ENCODE results near the gene WDR45B.
A peak's percentile ranks its signal among the peaks of the same experiment; 100 is the strongest.
"Not testable (repeated sequence)": the region's sequence is repeated elsewhere in the genome, so short reads cannot be mapped to it uniquely, and the experiment has no call there.

Gene WDR45B

GRCh38 chr17:82598256-82599119, 49.8 kb downstream of the WDR45B start:
- no peak for DNase-seq

- DNase-seq, result no peak
These were observed 51.2 kb downstream of the WDR45B start for GRCh38 chr17:82596837-82597672.

- DNase-seq, result no peak
These were observed 51.9 kb downstream of the WDR45B start for GRCh38 chr17:82596296-82596695.

- DNase-seq, result no peak
These were observed 52.4 kb downstream of the WDR45B start for GRCh38 chr17:82595893-82596292.

- DNase-seq, result no peak
These were observed 53.7 kb downstream of the WDR45B start for GRCh38 chr17:82594571-82594970.

DNA sequence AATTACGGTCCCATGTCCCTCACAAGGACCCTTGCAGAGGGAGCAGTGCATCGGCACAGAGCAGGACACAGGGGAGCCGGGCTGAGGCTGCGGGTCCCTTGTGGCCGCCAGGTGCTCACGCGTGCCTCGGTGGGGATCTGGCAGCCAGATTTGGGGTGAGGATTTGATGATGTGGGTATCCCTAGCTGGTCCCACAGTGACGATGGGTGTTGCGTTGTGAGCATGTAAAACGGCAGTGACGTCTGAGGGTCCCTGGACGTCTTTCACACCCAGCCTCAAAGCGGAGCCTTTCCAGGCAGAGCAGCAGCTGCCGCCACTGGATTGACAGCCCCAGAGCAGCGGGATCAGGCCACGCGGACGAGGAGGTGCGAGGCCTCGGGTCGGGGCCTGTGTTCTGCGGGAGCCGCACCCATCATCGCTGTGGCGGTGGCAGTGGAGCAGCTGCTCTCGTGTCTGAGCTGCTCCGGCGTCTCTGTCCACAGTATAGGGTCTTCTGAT, 54.6 kb downstream of the WDR45B start:
- no peak for DNase-seq

DNA sequence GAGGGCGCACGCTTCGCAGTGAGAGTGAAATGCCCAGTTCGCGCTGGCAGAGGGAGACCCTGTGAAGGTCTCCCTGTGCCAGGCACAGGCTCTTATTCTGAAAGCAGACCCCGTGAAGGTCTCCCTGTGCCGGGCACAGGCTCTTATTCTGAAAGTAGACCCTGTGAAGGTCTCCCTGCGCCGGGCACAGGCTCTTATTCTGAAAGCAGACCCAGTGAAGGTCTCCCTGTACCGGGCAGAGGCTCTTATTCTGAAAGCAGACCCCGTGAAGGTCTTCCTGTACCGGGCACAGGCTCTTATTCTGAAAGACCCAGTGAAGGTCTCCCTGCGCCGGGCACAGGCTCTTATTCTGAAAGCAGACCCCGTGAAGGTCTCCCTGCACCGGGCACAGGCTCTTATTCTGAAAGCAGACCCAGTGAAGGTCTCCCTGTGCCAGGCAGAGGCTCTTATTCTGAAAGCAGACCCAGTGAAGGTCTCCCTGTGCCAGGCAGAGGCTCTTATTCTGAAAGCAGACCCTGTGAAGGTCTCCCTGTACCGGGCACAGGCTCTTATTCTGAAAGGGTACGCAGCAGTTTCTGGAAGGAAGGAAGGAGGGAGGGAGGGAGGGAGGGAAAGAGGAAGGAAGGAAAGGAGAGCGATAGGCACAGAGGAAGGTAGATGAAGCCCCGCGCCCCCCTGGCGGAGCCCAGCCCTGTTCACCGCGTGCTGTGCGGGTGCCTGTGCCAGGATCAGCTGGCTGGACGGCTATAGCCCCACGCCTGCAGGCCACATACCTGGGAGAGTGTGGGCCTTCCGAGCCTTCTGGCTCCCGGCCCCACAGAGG, 55.3 kb downstream of the WDR45B start:
- peak; percentile 79 for DNase-seq

- no peak for DNase-seq
These were observed 55.9 kb downstream of the WDR45B start for GRCh38 chr17:82592289-82592766.

DNA sequence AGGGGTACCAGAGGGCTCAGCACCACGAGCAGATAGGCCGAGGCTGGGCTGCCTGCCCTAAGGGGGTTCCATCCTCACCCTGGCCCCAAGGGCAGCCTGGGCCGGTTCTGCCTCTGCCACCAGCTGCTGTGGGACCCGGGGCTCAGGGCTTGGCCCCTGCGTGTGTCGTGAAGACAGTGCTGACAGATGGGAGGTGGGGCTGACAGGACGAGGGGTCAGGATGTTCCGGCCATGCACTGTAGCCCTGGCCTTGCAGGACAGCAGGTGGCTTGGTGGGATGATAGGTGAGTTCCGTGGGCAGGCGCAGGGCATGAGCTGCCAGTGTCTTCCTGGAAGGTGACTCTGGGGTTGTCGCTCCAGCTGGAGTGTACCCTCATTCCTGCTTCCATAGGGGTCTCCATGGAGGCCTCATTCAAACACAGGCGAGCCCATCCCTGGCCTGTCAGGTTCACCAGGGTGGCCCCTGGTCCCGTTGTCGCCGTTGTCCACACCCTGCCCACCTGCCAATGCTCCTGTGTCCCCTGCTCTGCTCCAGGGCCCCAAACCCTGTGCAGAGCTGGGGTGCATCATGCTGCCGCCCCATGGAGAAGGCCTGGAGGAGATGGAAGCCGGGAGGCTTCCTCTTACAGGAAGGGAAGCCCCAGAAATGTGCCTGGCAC, 57.2 kb downstream of the WDR45B start:
- DNase-seq, result no peak

GRCh38 chr17:82590216-82590615, 58.0 kb downstream of the WDR45B start:
- DNase-seq, result no peak

GRCh38 chr17:82589851-82590180, 58.4 kb downstream of the WDR45B start:
- DNase-seq, result no peak

DNA sequence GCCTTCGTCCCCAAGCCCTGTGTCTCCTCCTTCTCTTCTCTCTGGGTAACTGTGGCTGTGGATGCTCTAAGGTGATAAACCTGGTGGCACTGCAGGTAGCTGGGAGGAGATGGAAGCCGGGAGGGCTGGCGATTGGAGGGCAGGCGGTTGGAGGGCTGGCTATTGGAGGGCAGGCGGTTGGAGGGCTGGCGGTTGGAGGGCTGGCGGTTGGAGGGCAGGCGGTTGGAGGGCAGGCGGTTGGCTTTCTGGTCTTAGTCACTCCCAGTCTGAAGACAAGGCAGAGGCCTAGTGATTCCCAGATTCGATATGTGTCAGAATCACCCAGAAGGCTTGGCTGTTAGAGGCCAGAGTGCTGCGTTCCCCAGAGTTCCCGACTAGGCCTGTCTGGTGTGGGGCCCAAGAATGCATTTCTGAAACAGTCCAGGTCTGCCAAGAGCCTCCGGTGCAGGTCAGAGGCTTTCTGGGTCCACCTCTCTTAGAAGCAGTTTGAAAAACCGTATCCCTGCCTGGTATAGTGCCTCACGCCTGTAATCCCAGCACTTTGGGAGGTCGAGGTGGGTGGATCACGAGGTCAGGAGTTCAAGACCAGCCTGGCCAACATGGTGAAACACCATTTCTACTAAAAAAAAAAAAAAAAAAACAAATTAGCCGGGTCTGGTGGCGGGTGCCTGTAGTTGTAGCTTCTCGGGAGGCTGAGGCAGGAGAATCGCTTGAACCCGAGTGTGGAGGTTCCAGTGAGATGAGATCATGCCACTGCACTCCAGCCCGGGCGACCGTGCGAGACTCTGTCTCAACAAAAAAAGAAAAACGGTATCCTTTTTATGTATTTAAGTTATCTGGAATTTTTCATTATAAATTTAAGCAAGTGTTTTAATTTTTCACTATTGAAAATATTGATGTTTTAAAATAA, 59.7 kb downstream of the WDR45B start:
- no peak for DNase-seq

- no peak for DNase-seq
These were observed 60.8 kb downstream of the WDR45B start for GRCh38 chr17:82587234-82588086.

DNA sequence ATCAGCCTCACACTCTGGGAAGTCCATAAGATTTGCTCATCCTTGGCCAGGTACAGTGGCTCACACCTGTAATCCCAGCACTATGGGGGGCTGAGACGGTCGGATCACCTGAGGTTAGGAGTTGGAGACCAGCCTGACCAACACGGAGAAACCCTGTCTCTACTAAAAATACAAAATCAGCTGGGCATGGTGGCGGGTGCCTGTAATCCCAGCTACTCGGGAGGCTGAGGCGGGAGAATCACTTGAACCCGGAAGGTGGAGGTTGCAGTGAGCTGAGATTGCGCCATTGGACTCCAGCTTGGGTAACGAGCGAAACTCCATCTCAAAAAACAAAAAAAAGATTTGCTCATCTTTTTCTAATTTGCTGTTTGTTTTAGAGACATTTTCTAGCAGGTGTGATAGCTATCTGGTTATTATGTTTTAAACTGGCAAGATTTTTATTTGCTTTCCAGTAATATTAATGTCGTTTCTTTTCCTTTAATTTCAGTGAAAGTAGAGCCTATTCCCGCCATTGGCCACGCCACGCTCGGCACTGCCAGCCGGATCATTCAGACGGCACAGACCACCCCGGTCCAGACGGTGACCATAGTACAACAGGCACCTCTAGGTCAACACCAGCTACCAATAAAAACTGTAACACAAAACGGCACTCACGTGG, 61.5 kb downstream of the WDR45B start:
- DNase-seq, result no peak

- not testable (repeated sequence) for DNase-seq
These were observed 62.2 kb downstream of the WDR45B start for GRCh38 chr17:82585935-82586575.

DNA sequence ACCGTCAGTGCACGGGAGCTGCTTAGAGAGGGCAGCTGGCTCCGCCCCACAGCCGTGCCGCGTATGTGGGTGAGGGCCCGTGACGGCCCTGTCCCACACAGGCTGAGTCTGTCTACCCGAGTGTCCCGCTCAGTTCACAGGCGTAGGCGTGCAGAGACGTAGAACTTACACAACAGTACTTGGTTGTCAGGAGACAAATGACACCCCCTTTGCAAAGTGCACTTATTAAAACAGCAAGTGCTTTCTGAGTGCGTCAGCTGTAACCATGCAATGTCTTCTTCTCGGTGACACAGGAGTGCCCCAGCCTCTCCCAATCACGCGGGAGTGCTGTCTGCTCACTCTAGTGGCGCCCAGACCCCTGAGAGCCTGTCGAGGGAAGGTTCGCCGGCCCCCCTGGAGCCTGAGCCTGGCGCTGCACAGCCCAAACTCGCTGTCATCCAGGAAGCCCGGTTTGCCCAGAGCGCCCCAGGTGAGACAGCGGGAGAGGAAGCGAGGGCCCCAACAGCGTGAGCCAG, 64.5 kb downstream of the WDR45B start:
- no peak for DNase-seq

- no peak for DNase-seq
These were observed 65.5 kb downstream of the WDR45B start for GRCh38 chr17:82582709-82583108.

GRCh38 chr17:82582213-82582612, 66.0 kb downstream of the WDR45B start:
- no peak for DNase-seq

DNA sequence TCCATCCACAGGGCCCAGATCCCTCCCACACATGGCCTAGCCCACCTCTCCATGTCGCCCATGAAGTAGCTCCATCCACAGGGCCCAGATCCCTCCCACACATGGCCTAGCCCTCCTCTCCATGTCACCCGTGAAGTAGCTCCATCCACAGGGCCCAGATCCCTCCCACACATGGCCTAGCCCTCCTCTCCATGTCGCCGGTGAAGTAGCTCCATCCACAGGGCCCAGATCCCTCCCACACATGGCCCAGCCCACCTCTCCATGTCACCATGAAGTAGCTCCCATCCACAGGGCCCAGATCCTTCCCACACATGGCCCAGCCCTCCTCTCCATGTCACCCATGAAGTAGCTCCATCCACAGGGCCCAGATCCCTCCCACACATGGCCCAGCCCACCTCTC, 68.3 kb downstream of the WDR45B start:
- DNase-seq, result not testable (repeated sequence)

Measured in retina (tissue), 1 donor.